ENCODE results near the gene SORCS3.

SORCS3 gene

DNA sequence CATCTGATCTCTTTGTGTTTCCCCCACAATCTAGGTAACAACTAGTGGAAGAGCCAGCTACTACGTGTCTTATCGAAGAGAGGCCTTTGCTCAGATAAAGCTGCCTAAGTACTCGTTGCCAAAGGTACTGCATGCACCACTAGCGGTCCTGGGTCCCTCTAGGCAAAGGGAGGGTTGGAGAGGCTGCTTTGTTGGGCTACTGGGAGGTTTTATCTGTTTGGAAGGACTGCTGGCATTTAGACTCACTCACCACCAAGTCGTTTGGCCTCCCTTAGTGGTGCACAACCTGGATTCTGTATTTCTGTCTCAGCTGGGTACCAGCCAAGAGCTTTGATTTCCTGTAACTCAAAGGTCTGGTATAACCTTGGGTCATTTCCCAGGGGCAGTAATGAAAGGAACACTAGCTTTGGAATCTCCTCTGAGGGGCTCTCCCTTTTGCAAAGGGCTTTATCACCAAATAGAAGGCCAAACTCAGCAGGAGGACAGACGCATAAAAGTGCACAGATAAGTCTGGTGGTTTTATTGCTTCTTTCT, 498.3 kb downstream of the SORCS3 start:
- no peak for DNase-seq

DNA sequence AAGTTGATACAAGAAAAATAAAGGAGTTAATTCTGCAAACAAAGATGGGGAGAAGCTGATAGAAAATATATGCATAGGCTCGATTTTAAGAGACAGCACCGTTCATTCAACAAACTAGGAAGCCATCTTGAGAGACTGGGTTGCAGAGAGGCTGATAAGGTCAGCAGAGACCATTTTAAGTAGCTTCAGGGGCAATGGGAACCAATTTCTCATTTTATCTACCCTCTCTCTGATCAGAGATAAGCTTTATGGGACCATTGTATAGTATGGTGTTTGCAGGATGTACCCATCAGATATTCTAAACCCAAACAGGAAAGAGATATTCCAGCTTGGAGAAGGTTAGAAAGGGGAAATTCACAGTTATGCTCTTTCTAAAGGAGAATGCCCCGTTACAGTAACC, 499.5 kb downstream of the SORCS3 start:
- no peak for DNase-seq

DNA sequence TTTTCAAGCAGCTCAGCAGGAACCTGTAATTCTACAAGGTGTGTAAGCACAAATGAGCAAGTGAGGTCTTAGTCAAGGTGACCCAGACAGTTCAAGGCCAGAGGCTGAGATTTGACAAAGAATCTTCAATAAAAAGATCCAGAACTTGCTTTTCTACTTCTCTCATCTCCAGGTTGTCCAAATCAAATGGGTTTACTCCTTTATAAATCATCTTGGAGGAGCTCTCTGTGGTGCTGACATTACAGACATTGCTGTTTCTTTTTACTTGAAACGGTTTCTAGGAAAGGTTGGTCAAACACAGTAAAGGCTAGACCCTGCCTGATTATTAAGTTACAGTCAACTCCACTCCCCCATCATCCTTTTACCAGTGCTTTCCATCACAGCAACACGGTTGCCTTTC, 504.6 kb downstream of the SORCS3 start:
- DNase-seq: no peak

DNA sequence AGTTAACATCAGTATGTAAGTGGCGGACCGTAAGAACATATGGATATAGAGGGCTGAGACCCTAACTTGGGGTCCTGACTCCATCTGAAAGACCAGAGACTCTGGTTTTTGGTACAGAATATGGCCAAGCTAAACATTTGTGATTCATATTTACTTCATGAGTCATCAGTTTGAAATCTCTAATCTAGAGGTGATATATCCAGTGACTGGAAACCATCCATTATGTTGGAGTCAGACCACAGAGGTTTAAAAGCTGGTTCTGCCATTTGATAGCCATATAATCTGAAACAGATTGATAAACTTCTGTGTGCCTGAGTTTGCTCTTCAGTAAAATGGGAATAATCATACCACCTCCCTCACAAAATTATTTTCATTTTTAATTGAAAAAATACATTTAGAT, 505.3 kb downstream of the SORCS3 start:
- no peak for DNase-seq

DNA sequence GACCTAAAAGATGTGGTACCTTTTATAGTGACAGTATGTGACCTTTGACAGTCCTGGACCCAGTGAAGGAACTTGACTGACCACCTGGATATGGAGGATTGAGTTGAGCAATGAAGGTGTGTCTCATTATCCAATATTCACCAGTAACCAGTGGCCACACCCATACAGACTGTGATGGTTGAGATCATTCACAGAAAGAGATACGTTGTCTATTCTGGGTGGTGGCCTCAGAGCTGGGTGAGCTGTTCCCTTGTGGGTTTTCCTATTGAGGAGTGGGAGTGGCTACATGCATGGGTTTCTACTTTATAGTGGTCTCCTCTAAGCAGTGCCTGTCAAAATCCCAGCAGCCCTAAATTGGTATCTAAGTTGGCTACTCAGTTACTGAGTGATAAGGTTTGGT, 507.4 kb downstream of the SORCS3 start:
- DNase-seq: no peak

DNA sequence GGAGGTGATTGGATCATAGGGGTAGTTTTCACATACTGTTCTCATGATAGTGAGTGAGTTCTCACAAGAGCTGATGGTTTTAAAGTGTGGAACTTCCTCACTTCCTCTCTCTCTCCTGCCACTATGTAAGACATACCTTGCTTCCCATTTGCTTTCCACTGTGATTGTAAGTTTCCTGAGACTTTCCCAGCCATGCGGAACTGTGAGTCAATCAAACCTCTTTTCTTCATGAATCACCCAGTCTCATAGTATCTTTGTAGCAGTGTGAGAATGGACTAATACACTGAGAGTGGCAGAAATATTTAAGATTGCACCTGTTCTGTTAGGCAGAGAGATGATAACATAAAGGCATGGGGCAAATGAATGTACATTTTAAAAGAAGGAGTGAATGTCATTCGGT, 507.8 kb downstream of the SORCS3 start:
- DNase-seq: no peak

DNA sequence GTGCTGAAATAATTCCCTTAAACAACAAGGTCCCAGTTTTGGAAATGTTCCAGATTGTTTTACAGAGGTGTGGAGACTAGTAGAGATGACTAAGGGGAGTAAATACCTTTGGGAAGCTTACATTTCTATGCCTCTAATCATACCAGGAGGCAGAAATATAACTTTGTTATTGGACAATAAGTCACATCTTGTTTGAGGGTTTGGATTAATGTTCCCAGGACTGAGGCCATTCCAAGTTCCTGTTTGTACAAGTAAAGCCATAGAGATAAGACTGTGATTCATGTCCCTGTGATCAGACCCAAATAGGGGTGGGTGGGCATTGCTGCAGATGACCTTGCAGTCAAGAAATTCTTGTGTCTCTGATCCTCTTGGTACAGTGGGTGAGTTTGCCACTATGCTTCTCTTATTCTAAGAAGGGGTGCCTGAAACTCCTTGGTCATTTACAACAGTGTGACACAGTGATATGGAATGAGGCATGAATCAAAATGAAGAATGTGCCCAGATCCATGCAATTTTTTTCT, 508.3 kb downstream of the SORCS3 start:
- DNase-seq: no peak

DNA sequence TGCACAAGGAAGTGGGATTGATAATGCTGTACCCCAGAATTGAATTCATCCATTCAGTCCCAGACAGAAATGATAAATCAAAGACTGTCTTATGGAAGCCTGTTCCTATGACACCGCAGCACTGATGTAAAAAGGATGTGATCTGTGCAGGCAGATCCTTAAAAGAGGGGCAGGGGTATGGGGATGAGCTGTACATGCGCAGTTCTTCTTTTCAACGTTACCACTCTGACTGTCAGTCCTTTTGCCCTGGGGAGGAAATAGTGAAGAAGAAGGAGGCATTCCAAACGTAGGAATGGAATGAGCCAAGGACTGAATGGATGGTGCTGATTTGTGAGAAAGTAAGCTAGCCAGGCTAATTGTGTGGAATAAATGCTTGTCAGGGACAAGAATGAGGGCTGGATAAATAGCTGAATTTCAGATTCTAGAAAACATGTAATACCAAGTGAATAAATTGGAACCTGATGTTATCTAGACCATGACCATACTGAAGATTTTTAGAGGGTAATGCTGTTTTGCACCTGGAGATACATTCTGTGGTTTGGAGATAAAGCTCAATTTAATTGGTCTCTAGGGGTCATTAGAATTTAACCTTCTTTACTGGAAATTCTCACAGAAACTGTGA, 509.3 kb downstream of the SORCS3 start:
- DNase-seq: no peak

DNA sequence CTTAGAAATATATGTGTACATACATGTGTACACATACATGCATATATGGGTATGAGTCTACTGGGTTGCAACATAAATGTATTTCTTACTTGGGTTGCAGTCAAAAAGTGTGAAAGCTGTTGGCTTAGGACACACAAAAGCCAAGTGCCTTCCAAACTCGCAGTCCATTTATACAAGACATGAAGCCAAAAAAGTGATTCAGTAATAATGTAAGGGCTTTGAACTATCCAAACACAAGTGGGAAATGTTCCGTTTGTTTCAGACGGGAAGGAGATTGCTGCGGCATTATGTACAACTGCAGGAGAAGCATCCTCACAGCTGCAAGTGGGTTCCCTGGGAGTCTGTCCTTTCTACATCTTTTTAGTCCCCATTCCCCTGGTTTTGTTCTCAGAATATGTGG, 513.6 kb downstream of the SORCS3 start:
- DNase-seq: no peak

DNA sequence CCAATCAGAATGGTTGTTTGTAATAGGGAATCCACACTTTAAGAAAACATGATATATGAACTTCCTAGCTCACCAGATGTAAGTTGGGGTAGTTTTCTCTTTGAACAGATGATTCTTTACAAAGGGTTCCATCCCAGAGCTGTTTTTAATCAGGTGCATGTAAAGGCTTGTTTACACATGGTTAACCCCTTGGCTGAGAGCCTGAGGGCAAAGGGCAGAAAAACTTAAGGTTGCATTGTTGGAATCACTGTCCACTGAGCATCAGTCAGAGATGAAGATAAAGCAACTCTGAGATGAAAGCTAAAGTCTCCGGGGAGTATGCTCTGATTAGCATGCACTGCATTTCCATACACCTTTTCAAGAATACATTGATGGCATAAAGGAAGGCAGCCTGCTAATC, 518.2 kb downstream of the SORCS3 start:
- DNase-seq: no peak

DNA sequence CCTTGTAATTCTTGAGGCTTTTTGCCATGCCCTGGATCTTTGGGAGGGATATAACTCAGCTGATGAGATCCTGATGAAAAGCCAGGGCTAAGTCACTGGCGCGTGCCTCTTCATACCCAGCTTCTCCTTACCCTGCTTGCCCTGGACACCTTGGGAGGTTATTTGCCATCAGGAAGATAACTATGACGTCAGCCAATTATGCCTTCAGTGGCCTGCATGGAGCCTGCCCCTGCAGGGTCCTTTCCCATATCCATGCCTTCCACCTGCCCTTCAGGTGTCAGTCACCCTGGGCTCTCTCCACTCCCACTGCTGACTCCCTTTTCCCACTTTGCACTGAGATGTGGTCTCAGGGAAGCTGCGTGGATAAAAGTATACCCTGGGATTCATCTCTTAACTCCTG, 520.1 kb downstream of the SORCS3 start:
- DNase-seq: no peak

DNA sequence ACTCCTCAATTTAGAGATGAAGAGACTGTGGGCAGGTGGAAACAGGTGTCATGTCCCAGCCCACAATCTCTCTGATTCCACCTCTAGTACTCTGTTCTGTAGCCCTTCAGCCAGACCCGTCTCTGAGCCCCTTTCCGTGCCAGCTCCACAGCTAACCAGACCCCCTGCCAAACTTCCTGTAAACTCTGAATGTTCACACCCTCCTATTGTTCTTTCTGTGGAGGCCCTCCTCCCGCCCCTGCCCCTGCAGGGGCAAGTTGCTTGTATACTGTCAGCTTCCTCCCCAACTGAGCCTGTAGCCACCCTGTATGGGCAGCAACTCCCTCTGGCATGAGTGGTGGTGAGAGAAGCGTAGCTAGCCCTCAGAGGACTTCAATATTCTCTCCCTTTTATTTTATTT, 520.7 kb downstream of the SORCS3 start:
- DNase-seq: no peak

DNA sequence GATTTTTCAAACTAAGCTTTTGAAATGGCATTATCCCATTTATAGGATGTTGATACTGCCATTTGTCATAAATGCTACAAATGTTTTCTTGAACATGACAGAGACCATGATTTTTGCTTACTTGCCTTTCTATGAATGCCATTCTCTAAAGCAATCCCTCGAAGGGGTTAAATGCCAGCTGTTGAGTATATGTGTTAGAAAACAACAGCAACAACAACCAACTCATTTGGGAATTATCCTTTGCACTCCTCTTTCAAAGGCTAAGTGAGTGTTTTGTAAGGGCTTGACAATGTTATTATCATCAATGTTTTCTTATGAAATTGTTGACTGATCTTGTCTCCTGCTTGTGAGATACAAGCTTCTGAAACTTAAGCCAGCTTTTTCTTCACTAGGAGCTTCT, 529.4 kb downstream of the SORCS3 start:
- DNase-seq: no peak

DNA sequence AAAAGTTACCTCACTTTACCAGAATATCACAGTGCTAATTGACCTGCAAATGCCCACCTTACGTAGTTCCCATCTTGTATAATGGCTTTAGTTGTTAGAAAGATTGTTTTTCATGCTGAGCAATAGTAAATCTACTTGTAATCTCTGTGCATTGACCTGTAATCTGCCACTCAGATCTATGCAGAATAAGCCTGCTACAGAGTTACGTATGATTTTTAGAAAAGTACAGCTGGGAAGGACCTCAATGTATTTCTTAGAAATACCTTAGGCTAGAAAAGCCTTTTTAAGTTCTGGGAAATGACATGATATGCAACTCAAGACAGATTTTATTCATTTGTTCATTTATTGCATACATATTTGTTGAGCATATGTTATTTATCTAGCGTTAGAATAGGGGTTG, 530.9 kb downstream of the SORCS3 start:
- DNase-seq: no peak

DNA sequence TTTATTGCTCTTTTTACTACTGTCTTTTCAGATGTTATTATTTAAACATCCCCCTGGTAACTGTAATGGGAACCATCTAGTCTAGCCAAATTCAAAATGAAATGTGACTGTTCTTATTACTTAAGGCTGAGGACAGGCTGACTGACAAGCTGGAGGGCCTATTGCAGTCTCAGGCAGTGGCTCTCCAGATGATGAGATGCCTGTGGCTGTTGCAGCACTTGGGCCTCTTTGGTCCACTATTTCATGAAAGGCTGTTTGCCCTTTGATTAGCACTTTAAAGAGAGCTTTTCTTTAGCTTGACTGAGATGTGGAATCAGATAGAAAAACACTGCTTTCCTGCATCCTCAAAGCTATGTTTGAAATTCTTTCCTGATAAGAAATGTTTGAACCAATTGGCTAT, 540.5 kb downstream of the SORCS3 start:
- no peak for DNase-seq

DNA sequence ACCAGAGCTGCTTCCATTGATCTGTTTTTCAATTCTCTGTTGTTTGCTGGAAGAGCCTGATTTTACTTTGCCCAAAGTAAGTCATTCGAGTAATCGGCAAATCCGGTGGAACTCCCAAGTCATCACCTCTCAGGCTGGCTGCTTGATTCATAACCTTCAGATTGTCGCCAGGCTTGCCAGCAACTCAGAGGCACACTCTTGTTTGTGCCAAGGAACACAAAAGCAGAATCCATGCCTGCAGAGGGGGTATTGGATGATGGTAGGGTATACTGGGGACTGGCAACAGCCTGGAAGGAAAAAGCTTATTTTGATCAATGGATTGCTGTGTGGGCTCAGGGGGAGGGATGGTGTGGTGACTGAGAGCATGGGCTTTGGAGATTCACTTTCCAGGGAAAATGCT, 542.4 kb downstream of the SORCS3 start:
- no peak for DNase-seq

DNA sequence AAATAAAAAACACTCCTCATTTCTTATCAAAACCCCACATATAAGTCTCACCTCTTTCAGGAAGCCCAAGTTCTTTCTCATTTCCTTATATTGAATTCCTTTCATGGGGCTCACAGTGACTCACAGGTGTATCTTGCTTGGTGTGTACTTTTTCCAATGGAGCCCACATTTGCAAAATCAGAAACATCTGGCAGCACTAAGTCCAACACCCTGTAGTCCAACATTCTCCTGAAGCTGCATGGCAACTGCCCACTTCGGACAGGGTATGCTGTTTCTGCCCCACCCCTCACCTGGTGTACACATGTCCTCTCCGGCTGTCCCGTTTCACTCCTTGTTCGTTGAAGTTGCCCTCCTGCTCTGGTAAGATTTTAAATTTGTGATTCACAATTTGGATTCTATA, 544.1 kb downstream of the SORCS3 start:
- DNase-seq: no peak

DNA sequence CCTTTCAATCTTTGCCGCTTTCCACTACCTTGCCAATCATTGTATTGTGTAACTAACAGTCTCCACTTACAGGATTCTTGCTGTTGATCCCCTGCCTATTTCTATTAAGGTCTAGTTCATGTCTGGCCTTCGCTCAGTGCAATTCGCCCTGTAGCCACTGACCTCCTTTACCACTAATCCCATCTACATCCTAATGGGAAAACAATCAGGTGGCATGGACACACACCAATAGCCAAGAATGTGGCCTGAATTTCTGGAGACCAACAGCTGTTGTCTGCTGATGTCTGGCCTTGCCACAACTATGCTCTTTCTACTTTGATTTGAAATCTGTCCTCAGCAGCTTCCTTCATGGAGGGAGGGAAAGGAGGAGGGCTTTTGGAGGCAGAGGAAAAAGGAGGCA, 546.2 kb downstream of the SORCS3 start:
- DNase-seq: no peak

DNA sequence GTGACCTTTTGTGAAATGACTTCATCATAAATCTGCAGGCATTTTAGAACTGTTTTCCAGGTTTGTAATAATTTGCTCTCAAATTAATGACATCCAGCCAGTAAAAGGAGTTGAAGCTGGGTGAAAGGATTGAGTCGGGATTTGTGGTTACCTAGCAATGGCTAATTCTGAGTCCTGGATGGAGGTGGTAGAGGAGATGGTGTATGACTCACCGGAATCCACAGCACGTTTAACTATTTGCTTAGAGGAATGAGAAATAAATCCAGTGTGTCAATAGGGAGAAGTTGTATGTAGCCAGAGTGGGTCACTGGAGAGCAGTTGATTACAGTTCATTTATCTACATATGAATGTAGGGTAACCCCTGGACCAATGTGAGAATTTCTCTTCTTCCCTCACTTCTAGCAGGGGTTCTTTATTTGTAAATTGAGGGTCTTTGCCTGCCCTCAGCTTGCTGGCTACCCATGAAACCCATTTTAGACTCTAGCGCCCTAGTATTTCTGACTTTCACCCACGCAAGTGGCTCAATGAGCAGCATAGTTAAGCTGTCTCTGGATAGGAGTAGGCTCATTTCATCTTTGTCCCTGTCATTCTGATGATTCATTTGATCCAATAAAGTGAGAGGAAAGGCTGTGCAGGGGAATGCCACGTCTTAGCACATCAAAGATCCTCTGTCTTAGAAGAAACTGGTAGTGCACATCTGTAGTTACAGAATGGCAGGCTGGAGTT, 547.8 kb downstream of the SORCS3 start:
- DNase-seq: no peak

DNA sequence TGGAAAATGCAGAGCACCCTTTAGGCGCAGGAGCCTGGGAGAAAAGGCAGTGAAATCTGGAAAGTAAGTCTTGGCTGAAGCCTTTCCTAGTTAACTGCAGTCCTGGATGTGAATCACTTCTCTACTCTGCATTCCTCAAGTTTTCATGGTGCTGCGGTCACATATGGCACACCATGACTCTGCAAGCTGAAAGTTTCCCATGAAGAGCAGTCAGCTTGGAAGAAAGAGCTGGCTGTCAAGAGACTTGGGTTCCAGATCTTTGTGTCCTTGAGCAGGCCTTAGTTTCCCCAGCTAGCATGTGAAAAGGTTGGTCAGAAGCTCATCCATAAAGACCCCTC, 548.3 kb downstream of the SORCS3 start:
- no peak for DNase-seq

DNA sequence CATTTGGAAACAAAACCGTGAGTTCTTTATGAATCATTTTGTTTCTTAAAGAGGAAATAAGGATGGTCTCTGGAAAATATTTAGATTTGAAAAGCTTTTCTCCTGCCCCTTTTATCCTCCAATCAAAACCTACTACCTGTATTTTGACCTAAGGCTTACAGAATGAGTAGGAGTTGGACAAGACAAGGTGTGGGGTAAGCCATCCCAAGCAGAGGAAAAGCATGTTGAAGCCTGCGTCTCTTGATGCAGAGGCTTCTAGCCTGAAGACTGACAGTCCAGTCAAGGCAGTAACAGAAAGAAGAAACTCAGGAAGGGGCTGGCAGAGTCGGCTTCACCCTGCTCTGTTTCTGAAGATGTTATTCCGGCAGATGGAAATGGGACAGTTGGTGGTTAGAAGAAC, 551.1 kb downstream of the SORCS3 start:
- DNase-seq: no peak

DNA sequence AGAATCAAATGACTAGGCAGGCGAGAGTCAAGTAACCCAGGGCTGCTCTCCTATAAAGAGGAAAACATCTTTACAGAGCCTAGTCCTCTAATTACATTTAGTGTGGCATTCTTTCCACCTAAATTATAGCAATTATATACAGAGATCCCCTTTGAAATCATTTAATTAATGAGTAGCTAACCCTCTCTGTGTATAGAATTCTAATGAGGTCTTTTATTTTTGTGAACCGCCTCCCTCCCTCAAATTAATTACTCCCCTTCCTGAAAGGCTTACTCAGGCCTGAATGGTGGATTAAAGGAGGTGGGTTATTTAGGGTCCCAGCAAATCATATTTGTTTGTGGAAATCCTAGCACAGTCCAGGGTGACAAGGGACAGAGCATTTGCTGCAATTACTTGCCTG, 551.8 kb downstream of the SORCS3 start:
- DNase-seq: no peak

DNA sequence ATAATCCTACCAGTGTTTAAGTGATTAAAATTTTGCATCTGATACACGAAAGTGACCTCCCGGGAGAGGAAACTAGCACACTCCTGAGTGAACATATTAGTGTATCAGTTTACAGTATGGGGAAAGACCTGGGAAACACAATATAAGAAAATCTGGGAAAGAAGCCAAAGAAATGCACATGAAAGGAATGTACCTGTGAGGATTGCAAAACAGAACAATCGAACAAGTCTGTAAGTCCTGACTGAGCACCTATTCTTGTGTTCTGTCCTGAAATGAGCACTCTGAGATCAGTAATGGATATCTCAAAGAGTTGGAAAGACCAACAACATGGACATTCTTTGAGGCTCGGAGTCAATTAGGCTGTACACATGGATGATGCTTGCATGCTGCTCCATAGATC, 554.7 kb downstream of the SORCS3 start:
- no peak for DNase-seq

DNA sequence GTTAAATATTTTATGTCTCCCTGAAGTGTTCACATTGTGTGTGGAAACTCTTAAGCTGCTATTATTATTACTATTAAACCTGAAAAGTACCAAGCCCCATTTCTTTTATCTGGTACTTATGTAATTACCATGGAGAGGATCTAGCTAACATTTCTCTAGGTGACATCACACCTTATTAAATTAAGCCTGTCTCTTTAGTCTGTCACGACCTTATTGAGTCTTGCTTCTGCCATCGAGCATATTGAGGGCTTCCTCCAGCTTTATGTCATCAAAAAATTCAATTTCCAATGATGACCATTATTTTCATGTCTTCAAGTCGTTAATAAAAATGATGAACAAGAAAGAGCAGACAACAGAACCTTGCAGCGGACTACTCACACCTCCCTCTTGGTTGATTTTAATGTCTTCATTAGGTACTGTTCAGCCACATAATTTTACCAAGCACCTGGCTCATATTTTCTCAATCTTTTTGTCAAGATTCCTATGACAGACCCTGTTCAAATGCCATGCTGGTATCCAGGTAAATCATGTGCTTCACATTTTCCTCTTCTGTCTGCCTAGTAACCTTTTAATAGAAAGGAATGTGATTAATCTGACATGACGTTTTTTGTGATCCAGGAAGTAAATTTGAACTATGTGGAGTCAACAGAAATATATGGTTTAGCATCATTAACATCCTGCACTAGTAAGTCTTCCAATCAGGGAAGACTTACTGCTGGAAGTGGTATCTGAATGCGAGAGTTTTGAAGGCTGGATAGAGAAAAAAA, 556.7 kb downstream of the SORCS3 start:
- DNase-seq: no peak
